HG03064 (cell line): ENCODE results near the gene UNG.
"Not testable (repeated sequence)": the region's sequence is repeated elsewhere in the genome, so short reads cannot be mapped to it uniquely, and the experiment has no call there.

Experiments
- ATAC-seq: cut with Tn5 transposase; IDR thresholded peaks from one replicate; pipeline ENCODE4 v1.9.1; 2021; ENCODE audit warnings: low read depth; ENCODE audit not compliant: unreplicated experiment

UNG gene

GRCh38 chr12:109116611-109116949 lies 19.2 kb downstream of the UNG start:
- no peak for ATAC-seq

GRCh38 chr12:109120095-109120494 lies 22.7 kb downstream of the UNG start:
- no peak for ATAC-seq

GRCh38 chr12:109120557-109120956 lies 23.2 kb downstream of the UNG start:
- no peak for ATAC-seq

- ATAC-seq: no peak
Observed at GRCh38 chr12:109121346-109121880, 24.0 kb downstream of the UNG start.

GRCh38 chr12:109124878-109125648 lies 27.7 kb downstream of the UNG start:
- no peak for ATAC-seq

GRCh38 chr12:109125791-109126190 lies 28.4 kb downstream of the UNG start:
- ATAC-seq: no peak

GRCh38 chr12:109126784-109127183 lies 29.4 kb downstream of the UNG start:
- ATAC-seq: no peak

- no peak for ATAC-seq
Observed at GRCh38 chr12:109127533-109128242, 30.3 kb downstream of the UNG start.

- ATAC-seq: no peak
Observed at GRCh38 chr12:109130297-109131153, 33.1 kb downstream of the UNG start.

- no peak for ATAC-seq
Observed at GRCh38 chr12:109131154-109132050, 34.0 kb downstream of the UNG start.

GRCh38 chr12:109134186-109134917 lies 37.0 kb downstream of the UNG start:
- no peak for ATAC-seq

- ATAC-seq: no peak
Observed at GRCh38 chr12:109137055-109137454, 39.7 kb downstream of the UNG start.

- ATAC-seq: no peak
Observed at GRCh38 chr12:109139360-109139759, 42.0 kb downstream of the UNG start.

- no peak for ATAC-seq
Observed at GRCh38 chr12:109139791-109140190, 42.4 kb downstream of the UNG start.

- ATAC-seq: no peak
Observed at GRCh38 chr12:109140560-109140959, 43.2 kb downstream of the UNG start.

- no peak for ATAC-seq
Observed at GRCh38 chr12:109144224-109144623, 46.8 kb downstream of the UNG start.

- ATAC-seq: not testable (repeated sequence)
Observed at GRCh38 chr12:109147126-109147525, 49.7 kb downstream of the UNG start.

- no peak for ATAC-seq
Observed at GRCh38 chr12:109147954-109148353, 50.6 kb downstream of the UNG start.

GRCh38 chr12:109150124-109150640 lies 52.8 kb downstream of the UNG start:
- ATAC-seq: no peak
